ENCODE measurements around the gene OR5AR1. TPM values are rescaled to one million over a fixed set of nuclear protein-coding genes. Genes with fewer than 3 reads are reported as not detected.

Gene OR5AR1
- total and polyA plus RNA-seq, 2 of the 13 experiments (the other 11 are each of a cell fraction or from before 2014, with no cell fraction given) = not detected

GRCh38 chr11:56714206-56714605, 50.7 kb downstream of the OR5AR1 start:
- ChIA-PET CTCF (ENCODE audit: low intra/inter-chr PET ratio, low total read pairs) (no interaction called here), POLR2A (no interaction called here)
- no peaks in the 10 kb centered on the region for H3K4me1 ChIP-seq (ENCODE audit: insufficient read depth, low read length)
- H3K4me3 ChIP-seq (replicated peaks in 1 of 3; ENCODE audit: insufficient read depth in 1 of 3, low read depth in 2 of 3, low read length in 3 of 3) = no peak overlapping the region
- no peaks in the 10 kb centered on the region for H3K36me3 ChIP-seq (replicated peaks in 1 of 2; ENCODE audit: control insufficient read depth in 1 of 2, insufficient read depth in 2 of 2, low read length in 2 of 2)
- no peaks in the 10 kb centered on the region for H4K20me1 ChIP-seq (ENCODE audit: insufficient read depth, low read length)
- no peak overlapping the region for H3K9ac ChIP-seq (ENCODE audit: insufficient read depth, low read depth, low read length)
- 19% methylated on average over 2 of the region's 2 CpGs for WGBS (ENCODE audit: low lambda C conversion rate)
- FAIRE-seq (no peak), DNase-seq (ENCODE audit: low spot score) (no peak), ATAC-seq (no peak)
- no peak overlapping the region for H3K27ac ChIP-seq (ENCODE audit: extremely low read length, insufficient read depth, low read length)
- no TSS peak for BruUV-seq (replicated peaks)
- H3K9me3 ChIP-seq (ENCODE audit: low read length) = no peaks in the 10 kb centered on the region
- H3K27me3 ChIP-seq (ENCODE audit: control insufficient read depth in 1 of 2, insufficient read depth in 2 of 2, low read length in 2 of 2) = no peaks in the 10 kb centered on the region
- in situ Hi-C loops (cut with HindIII; ENCODE audit: extremely low pct_ligation_motif_present, low pct_unique_long_range_greater_than_20kb) = no loop called here
- no peaks in the 10 kb centered on the region for H3K79me2 ChIP-seq (ENCODE audit: insufficient read depth, low read length)
- H3K4me2 ChIP-seq (ENCODE audit: low read depth, low read length) = no peak overlapping the region
- intact Hi-C loops (cut with micrococcal nuclease; ENCODE audit: unreplicated experiment) = no loop called here
- H2AFZ ChIP-seq (ENCODE audit: low read length) = no peak overlapping the region
- TF ChIP-seq ZNF850 (CRISPR knock-in tag; conservative IDR thresholded peaks at IDR 0.05) (no peak), ZNF451 (CRISPR knock-in tag; IDR thresholded peaks at IDR 0.05) (no peak), BRF2 (CRISPR knock-in tag; IDR thresholded peaks at IDR 0.05) (no peak), ATAD3A (CRISPR knock-in tag; IDR thresholded peaks at IDR 0.05) (no peak), NCOA5 (CRISPR knock-in tag; IDR thresholded peaks at IDR 0.05) (no peak), ZNF138 (CRISPR knock-in tag; IDR thresholded peaks at IDR 0.05; ENCODE audit: low read depth) (no peak), TFDP2 (CRISPR knock-in tag; IDR thresholded peaks at IDR 0.05) (no peak), TOPORS (CRISPR knock-in tag; IDR thresholded peaks at IDR 0.05) (no peak), NFIC (IDR thresholded peaks at IDR 0.05; ENCODE audit: low read length) (no peak), ZNF780A (CRISPR knock-in tag; IDR thresholded peaks at IDR 0.05) (no peak), MLLT10 (CRISPR knock-in tag; IDR thresholded peaks at IDR 0.05) (no peak), HNF1A (IDR thresholded peaks at IDR 0.05; ENCODE audit: low read depth) (no peak), HNF1A (CRISPR knock-in tag; IDR thresholded peaks at IDR 0.05; ENCODE audit: borderline replicate concordance) (no peak), AGO2 (optimal IDR thresholded peaks at IDR 0.05; ENCODE audit: low read depth, low read length) (no peak), TEAD3 (CRISPR knock-in tag; optimal IDR thresholded peaks at IDR 0.05; ENCODE audit: borderline replicate concordance) (no peak), THAP8 (CRISPR knock-in tag; IDR thresholded peaks at IDR 0.05; ENCODE audit: borderline replicate concordance) (no peak), MTA3 (CRISPR knock-in tag; IDR thresholded peaks at IDR 0.05) (no peak), POLR2G (IDR thresholded peaks at IDR 0.05; ENCODE audit: low read depth, low read length) (no peak), ELF1 (CRISPR knock-in tag; IDR thresholded peaks at IDR 0.05) (no peak), RFXAP (CRISPR knock-in tag; IDR thresholded peaks at IDR 0.05; ENCODE audit: borderline replicate concordance) (no peak)
